KMS-11 (cell line): ENCODE data around the gene ZBTB7C.

ENCODE experiments used
- H2AFZ ChIP-seq: fragments of 200-600 bp; sonication (generic); 2 replicates; pipeline ENCODE4 v1.6.1; 2016; ENCODE audit warnings: antibody characterized with exemption, mixed run types, low read depth
- H3K27ac ChIP-seq: fragments of 200-600 bp; sonication (generic); 2 replicates; pipeline ENCODE4 v1.6.1; 2016; ENCODE audit warnings: mild to moderate bottlenecking, mixed run types
- H3K27me3 ChIP-seq: fragments of 200-600 bp; sonication (generic); 2 replicates; pipeline ENCODE4 v1.6.1; 2017; ENCODE audit warnings: mild to moderate bottlenecking, low read depth, mixed run types, moderate library complexity; ENCODE audit not compliant: insufficient read depth
- H3K36me3 ChIP-seq: fragments of 200-600 bp; sonication (generic); 2 replicates; pipeline ENCODE4 v1.6.1; 2017; ENCODE audit warnings: mild to moderate bottlenecking, mixed run types; ENCODE audit not compliant: insufficient read depth
- H3K4me1 ChIP-seq: fragments of 200-600 bp; sonication (generic); 2 replicates; pipeline ENCODE4 v1.6.1; 2016; ENCODE audit warnings: mild to moderate bottlenecking, low read depth, mixed run types; ENCODE audit not compliant: poor library complexity, severe bottlenecking
- H3K4me2 ChIP-seq: fragments of 200-600 bp; sonication (generic); 2 replicates; pipeline ENCODE4 v1.7.0; 2016; ENCODE audit warnings: mild to moderate bottlenecking, mixed run types
- H3K4me3 ChIP-seq: fragments of 200-600 bp; sonication (generic); IDR thresholded peaks from 2 replicates; pipeline ENCODE4 v1.6.1; 2017; ENCODE audit warnings: low read depth, low read length, mixed read lengths; ENCODE audit not compliant: insufficient read depth
- H3K79me2 ChIP-seq: fragments of 200-600 bp; sonication (generic); 2 replicates; pipeline ENCODE4 v1.6.1; 2016; ENCODE audit warnings: low read depth, mixed run types; ENCODE audit not compliant: insufficient read depth
- H3K9ac ChIP-seq: fragments of 200-600 bp; sonication (generic); 2 replicates; pipeline ENCODE4 v1.6.1; 2016; ENCODE audit warnings: mild to moderate bottlenecking, mixed run types
- H4K20me1 ChIP-seq: fragments of 200-600 bp; sonication (generic); 2 replicates; pipeline ENCODE4 v1.6.1; 2016; ENCODE audit warnings: mild to moderate bottlenecking, mixed run types; ENCODE audit not compliant: insufficient read depth
- TF ChIP-seq, protein P1 (sequence below): fragments of 200-600 bp; sonication (generic); conservative IDR thresholded peaks from 2 replicates; pipeline ENCODE4 v1.6.1; 2017; ENCODE audit warnings: low read depth, mild to moderate bottlenecking, antibody characterized with exemption, low read length, moderate library complexity, mixed read lengths

The ZBTB7C gene

DNA sequence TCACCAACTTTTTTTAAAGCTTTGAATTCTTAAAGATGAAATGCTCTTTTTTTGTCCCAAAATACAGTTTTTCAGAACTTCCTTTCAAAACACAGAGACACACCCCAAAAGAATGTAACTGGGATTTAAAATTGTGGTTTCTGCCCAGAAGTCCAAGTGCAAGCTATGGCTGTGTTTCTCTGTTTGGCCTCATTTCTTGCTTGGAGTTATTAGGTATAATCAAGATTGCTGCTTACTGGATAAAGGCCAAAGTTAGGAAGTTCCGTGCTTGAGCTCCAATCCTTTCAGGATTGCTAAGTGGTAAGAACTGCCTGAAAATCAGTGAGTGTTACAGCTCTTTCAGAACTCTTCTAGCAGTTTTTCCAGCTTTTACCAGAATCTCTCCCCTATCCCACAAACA lies 16.9 kb downstream of the ZBTB7C start:
- H3K4me3 ChIP-seq: no peak overlapping the region
- no peak overlapping the region for H2AFZ ChIP-seq
- no peaks in the 10 kb centered on the region for H3K79me2 ChIP-seq
- H3K27ac ChIP-seq: no peak overlapping the region
- H3K4me1 ChIP-seq: no peaks in the 10 kb centered on the region
- no peaks in the 10 kb centered on the region for H4K20me1 ChIP-seq
- no peaks in the 10 kb centered on the region for H3K27me3 ChIP-seq
- H3K9ac ChIP-seq: no peak overlapping the region
- TF ChIP-seq, protein P1, sequence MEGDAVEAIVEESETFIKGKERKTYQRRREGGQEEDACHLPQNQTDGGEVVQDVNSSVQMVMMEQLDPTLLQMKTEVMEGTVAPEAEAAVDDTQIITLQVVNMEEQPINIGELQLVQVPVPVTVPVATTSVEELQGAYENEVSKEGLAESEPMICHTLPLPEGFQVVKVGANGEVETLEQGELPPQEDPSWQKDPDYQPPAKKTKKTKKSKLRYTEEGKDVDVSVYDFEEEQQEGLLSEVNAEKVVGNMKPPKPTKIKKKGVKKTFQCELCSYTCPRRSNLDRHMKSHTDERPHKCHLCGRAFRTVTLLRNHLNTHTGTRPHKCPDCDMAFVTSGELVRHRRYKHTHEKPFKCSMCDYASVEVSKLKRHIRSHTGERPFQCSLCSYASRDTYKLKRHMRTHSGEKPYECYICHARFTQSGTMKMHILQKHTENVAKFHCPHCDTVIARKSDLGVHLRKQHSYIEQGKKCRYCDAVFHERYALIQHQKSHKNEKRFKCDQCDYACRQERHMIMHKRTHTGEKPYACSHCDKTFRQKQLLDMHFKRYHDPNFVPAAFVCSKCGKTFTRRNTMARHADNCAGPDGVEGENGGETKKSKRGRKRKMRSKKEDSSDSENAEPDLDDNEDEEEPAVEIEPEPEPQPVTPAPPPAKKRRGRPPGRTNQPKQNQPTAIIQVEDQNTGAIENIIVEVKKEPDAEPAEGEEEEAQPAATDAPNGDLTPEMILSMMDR: no peak
- no peaks in the 10 kb centered on the region for H3K36me3 ChIP-seq
- no peak overlapping the region for H3K4me2 ChIP-seq

DNA sequence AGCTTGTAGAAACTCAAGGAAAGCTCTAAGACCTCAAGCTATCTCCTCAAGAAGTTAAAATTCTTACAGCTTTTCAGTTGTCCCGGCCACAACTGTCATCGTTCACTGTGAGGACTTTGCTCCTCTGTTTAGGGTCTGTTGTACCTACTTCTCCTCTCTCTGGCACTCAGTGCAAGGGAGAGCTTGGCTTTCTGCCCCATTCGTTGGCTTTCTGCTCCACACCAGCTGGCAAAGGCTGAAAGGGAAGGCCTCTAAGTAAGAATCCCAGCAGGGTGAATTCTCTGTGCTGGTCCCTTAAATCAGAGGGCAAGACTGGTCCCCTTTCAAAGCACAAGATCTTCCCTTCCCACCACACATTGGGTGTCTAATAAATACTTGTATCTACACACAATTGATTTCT lies 17.3 kb downstream of the ZBTB7C start:
- no peaks in the 10 kb centered on the region for H4K20me1 ChIP-seq
- no peak overlapping the region for H3K4me2 ChIP-seq
- H2AFZ ChIP-seq: no peak overlapping the region
- no peaks in the 10 kb centered on the region for H3K27me3 ChIP-seq
- no peak overlapping the region for H3K9ac ChIP-seq
- no peaks in the 10 kb centered on the region for H3K79me2 ChIP-seq
- no peaks in the 10 kb centered on the region for H3K36me3 ChIP-seq
- TF ChIP-seq, protein P1: no peak
- no peaks in the 10 kb centered on the region for H3K4me1 ChIP-seq
- H3K27ac ChIP-seq: no peak overlapping the region
- H3K4me3 ChIP-seq: no peak overlapping the region

DNA sequence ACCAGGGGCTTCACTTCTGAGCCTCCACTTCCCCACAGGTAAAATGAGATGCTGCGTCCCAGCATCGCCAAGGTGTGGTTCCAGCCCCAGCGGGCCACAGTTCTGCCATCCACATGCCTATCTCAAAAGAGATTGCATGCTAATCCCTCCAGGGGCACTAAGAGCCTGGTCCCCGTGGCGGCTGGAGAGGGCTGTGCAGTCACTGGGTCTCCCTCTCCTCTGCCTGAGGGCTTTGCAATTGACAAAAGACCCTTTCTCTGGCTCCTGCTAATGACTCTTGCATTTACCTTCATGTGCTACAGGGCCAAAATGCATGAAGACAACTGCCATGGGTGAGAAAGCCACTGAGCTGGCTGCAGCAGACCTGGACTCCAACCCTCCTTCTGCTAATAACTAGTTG lies 18.5 kb downstream of the ZBTB7C start:
- H3K36me3 ChIP-seq: no peaks in the 10 kb centered on the region
- H2AFZ ChIP-seq: no peak overlapping the region
- TF ChIP-seq, protein P1: no peak
- no peaks in the 10 kb centered on the region for H3K79me2 ChIP-seq
- H3K4me2 ChIP-seq: no peak overlapping the region
- no peaks in the 10 kb centered on the region for H3K27me3 ChIP-seq
- no peak overlapping the region for H3K9ac ChIP-seq
- no peaks in the 10 kb centered on the region for H4K20me1 ChIP-seq
- H3K4me1 ChIP-seq: peaks cover 2% of the 10 kb centered on the region
- H3K27ac ChIP-seq: no peak overlapping the region
- H3K4me3 ChIP-seq: no peak overlapping the region

DNA sequence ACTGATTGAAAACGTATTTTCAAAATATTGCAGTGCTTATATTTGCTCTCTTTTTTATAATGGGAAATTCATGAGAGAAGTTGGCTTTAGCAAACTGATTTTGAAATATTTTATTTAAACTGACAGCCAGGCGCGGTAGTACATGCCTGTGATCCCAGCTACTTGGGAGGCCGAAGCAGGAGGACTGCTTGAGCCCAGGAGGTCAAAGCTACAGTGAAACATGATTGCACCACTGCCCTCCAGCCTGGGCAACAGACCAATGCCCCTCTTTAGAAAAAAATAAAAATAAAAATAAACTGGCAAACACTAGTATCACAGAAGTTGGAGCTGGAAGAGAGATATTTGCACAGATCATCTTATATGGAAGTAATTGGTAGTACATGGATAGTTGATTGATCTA lies 20.7 kb downstream of the ZBTB7C start:
- TF ChIP-seq, protein P1: no peak
- Histone ChIP-seq H3K27me3 (no peaks in the 10 kb centered on the region), H4K20me1 (no peaks in the 10 kb centered on the region), H3K4me3 (no peak overlapping the region), H3K4me2 (no peak overlapping the region), H3K9ac (no peak overlapping the region), H3K79me2 (no peaks in the 10 kb centered on the region), H3K27ac (no peak overlapping the region), H3K4me1 (peaks cover 5% of the 10 kb centered on the region), H2AFZ (no peak overlapping the region), H3K36me3 (no peaks in the 10 kb centered on the region)
